ENCODE results near the gene SLC9A3. TPM values are rescaled to one million over a fixed set of nuclear protein-coding genes. Genes with fewer than 3 reads are reported as not detected.

SLC9A3 gene
- total and polyA plus RNA-seq, 2 experiments from 2014 or later, result 1.2 to 1.7 TPM

DNA sequence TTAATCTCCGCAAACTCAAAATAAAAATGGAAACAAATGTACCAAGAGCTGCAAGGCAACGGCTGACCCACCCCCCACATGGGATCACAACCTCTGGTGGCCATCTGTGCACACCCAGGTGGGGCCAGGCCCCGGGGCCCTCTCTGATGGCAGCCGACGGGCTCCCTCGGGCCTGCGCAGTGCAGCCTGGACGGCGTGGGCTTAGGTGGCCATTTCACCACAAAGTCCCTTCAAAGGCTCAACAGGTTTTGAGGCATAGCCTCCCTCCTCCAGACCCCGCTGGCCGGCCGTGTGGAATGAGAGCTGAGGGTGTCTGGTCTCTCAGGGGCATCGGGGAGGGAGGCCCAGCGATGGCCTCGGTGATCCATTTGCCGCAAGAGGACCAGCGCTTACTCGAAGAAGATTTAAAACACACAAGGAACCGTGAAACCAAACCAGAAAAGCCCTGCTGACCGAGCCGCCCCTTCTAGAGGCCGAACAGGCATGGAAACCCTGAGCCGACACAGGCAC, 45.2 kb upstream of the SLC9A3 start:
- no peak overlapping the region for H3K27ac ChIP-seq
- in situ Hi-C loops (cut with MboI), result no loop called here
- H3F3A ChIP-seq (ENCODE audit: insufficient read depth), result no peaks in the 10 kb centered on the region; the same call in 1 of the 2 replicates
- no peaks in the 10 kb centered on the region for H3K9me3 ChIP-seq (ENCODE audit: low read depth)
- H3K4me1 ChIP-seq (ENCODE audit: insufficient read depth), result no peaks in the 10 kb centered on the region
- H3K4me3 ChIP-seq, result no peak overlapping the region
- no peaks in the 10 kb centered on the region for H3K9me2 ChIP-seq (ENCODE audit: insufficient read depth)
- TF ChIP-seq EZH2 (IDR thresholded peaks at IDR 0.05; ENCODE audit: insufficient read depth, poor library complexity, severe bottlenecking), result no peak
- no peak for TF ChIP-seq EZH2phosphoT487 (IDR thresholded peaks at IDR 0.05; ENCODE audit: insufficient read depth, low read depth)
- H3K27me3 ChIP-seq (replicated peaks; ENCODE audit: insufficient read depth), result peaks cover 19% of the 10 kb centered on the region
- no peaks in the 10 kb centered on the region for H3K36me3 ChIP-seq (ENCODE audit: low read depth)
- H2AFZ ChIP-seq, result no peak overlapping the region
- WGBS, 2 experiments (ENCODE audit: low coverage in 1 of 2, low lambda C conversion rate in 2 of 2, missing lambda C conversion rate in 2 of 2), result 53 to 54% methylated on average over 22 to 23 of the region's 23 CpGs
- H3K4me2 ChIP-seq (ENCODE audit: unreplicated experiment), result no peak overlapping the region
- no peaks in the 10 kb centered on the region for H4K20me1 ChIP-seq (ENCODE audit: insufficient read depth)
- DNase-seq, result no peak
- no peaks in the 10 kb centered on the region for H3K79me2 ChIP-seq (ENCODE audit: insufficient read depth)
- no peak overlapping the region for H3K9ac ChIP-seq

DNA sequence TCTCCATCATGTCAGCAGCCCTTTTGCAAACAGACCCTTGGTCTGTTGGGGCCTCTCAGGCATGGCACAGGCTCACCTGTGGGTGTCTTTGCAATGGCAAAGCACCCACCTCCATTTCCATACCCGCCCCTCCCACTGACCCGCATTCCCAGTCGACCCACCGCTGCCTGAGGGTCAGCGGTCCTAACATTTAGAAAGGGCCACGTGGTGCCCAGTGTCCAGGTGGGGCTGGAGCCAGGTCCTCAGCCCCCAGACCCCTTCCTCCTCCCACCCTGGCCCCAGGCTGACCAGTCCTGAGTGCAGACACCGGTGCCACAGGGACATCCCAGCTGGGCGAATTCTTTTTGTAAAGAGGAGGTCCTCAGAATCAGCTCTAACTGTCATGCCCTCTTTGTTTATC, 44.6 kb upstream of the SLC9A3 start:
- Histone ChIP-seq H3K9me2 (ENCODE audit: insufficient read depth) (no peaks in the 10 kb centered on the region), H3K4me1 (ENCODE audit: insufficient read depth) (no peaks in the 10 kb centered on the region), H3K27ac (no peak overlapping the region), H3K79me2 (ENCODE audit: insufficient read depth) (no peaks in the 10 kb centered on the region), H3F3A (ENCODE audit: insufficient read depth) (no peaks in the 10 kb centered on the region; the same call in 1 of the 2 replicates), H2AFZ (no peak overlapping the region), H3K9me3 (ENCODE audit: low read depth) (no peaks in the 10 kb centered on the region), H3K4me2 (ENCODE audit: unreplicated experiment) (no peak overlapping the region), H3K27me3 (replicated peaks; ENCODE audit: insufficient read depth) (peaks cover 13% of the 10 kb centered on the region), H4K20me1 (ENCODE audit: insufficient read depth) (no peaks in the 10 kb centered on the region), H3K4me3 (no peak overlapping the region), H3K9ac (no peak overlapping the region), H3K36me3 (ENCODE audit: low read depth) (no peaks in the 10 kb centered on the region)
- 76 to 88% methylated on average over 4 to 8 of the region's 8 CpGs for WGBS, 2 experiments (ENCODE audit: low coverage in 1 of 2, low lambda C conversion rate in 2 of 2, missing lambda C conversion rate in 2 of 2)
- no peak for TF ChIP-seq EZH2phosphoT487 (IDR thresholded peaks at IDR 0.05; ENCODE audit: insufficient read depth, low read depth)
- TF ChIP-seq EZH2 (IDR thresholded peaks at IDR 0.05; ENCODE audit: insufficient read depth, poor library complexity, severe bottlenecking), result no peak
- in situ Hi-C loops (cut with MboI), result no loop called here
- no peak for DNase-seq

DNA sequence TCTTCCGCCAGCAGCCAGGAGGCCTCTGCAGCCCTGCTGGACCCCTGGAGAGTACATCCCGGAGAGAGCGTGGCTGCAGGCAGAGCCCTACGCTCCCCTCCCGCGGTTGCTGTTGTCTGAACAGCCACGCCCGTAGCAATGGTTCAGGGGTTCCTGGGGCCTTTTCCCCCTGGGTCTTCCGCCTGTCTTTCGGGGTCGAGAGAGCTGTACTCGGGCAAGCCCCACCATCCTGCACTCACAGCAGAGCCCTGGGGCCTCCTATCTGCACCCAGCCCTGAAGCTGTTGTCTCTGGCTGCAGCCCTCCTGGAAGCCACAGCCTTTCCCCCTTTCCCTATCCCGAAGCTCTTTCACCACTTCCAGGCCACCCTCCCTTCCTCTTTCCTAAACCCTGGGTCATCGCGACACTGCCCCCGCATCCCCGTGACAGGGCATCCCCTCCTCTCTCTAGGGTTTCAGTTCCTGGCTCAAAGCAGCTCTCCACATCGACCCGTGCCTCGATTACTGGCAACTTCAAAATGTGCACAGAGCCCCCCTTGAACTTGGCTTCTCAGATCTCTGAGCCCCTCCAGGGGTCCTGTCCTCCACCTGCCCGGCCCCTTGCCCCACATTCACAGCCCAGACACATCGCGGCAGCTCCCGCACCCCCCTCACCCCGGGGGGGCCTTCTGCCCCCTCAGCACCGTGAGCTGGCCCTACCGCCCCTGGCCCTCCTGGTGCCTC, 44.0 kb upstream of the SLC9A3 start:
- Histone ChIP-seq H4K20me1 (ENCODE audit: insufficient read depth) (no peaks in the 10 kb centered on the region), H3K9ac (no peak overlapping the region), H2AFZ (no peak overlapping the region), H3K4me3 (no peak overlapping the region), H3K27me3 (replicated peaks; ENCODE audit: insufficient read depth) (peaks cover 8% of the 10 kb centered on the region), H3K4me2 (ENCODE audit: unreplicated experiment) (no peak overlapping the region), H3K79me2 (ENCODE audit: insufficient read depth) (no peaks in the 10 kb centered on the region), H3K9me3 (ENCODE audit: low read depth) (no peaks in the 10 kb centered on the region), H3K36me3 (ENCODE audit: low read depth) (no peaks in the 10 kb centered on the region), H3K9me2 (ENCODE audit: insufficient read depth) (no peaks in the 10 kb centered on the region), H3K27ac (no peak overlapping the region), H3F3A (ENCODE audit: insufficient read depth) (no peaks in the 10 kb centered on the region; the same call in 1 of the 2 replicates), H3K4me1 (ENCODE audit: insufficient read depth) (no peaks in the 10 kb centered on the region)
- WGBS, 2 experiments (ENCODE audit: low coverage in 1 of 2, low lambda C conversion rate in 2 of 2, missing lambda C conversion rate in 2 of 2), result 48 to 49% methylated on average over 23 to 27 of the region's 27 CpGs
- in situ Hi-C loops (cut with MboI), result no loop called here
- TF ChIP-seq EZH2 (IDR thresholded peaks at IDR 0.05; ENCODE audit: insufficient read depth, poor library complexity, severe bottlenecking) (no peak), EZH2phosphoT487 (IDR thresholded peaks at IDR 0.05; ENCODE audit: insufficient read depth, low read depth) (no peak)
- DNase-seq, result no peak

DNA sequence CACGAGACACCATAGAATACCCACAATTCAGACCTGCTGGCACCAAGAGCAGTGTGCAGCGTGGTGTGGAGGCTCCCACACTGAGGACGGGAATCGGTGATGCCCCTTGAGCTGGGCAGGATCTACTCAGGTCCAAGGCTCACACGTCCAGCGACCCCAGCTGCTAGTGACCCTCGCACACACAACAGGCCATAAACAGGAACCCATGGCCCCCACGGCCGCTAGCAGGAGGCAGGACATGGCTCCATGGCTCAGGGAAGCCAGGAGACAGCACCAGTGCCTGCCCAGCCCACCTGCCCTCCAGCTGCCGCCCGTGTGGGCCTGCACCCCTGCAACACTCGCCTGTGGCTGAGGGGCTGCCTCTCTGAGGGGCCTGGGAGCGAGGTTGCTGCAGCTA, 43.4 kb upstream of the SLC9A3 start:
- in situ Hi-C loops (cut with MboI), result no loop called here
- peaks cover 4% of the 10 kb centered on the region for H3K27me3 ChIP-seq (replicated peaks; ENCODE audit: insufficient read depth)
- H3K36me3 ChIP-seq (ENCODE audit: low read depth), result no peaks in the 10 kb centered on the region

More for the DNA sequence above, 43.4 kb upstream of the SLC9A3 start:
- H4K20me1 ChIP-seq (ENCODE audit: insufficient read depth), result no peaks in the 10 kb centered on the region
- H3K9ac ChIP-seq, result no peak overlapping the region
- H3K27ac ChIP-seq, result no peak overlapping the region
- H3K4me1 ChIP-seq (ENCODE audit: insufficient read depth), result no peaks in the 10 kb centered on the region
- no peaks in the 10 kb centered on the region for H3K9me3 ChIP-seq (ENCODE audit: low read depth)
- no peak overlapping the region for H3K4me2 ChIP-seq (ENCODE audit: unreplicated experiment)
- no peaks in the 10 kb centered on the region for H3K9me2 ChIP-seq (ENCODE audit: insufficient read depth)
- DNase-seq, result no peak
- H3F3A ChIP-seq (ENCODE audit: insufficient read depth), result no peaks in the 10 kb centered on the region; the same call in 1 of the 2 replicates
- H3K4me3 ChIP-seq, result no peak overlapping the region
- H2AFZ ChIP-seq, result no peak overlapping the region
- H3K79me2 ChIP-seq (ENCODE audit: insufficient read depth), result no peaks in the 10 kb centered on the region
- WGBS, 2 experiments (ENCODE audit: low coverage in 1 of 2, low lambda C conversion rate in 2 of 2, missing lambda C conversion rate in 2 of 2), result 41 to 46% methylated on average over 13 of the region's 13 CpGs
- TF ChIP-seq EZH2phosphoT487 (IDR thresholded peaks at IDR 0.05; ENCODE audit: insufficient read depth, low read depth), result no peak
- TF ChIP-seq EZH2 (IDR thresholded peaks at IDR 0.05; ENCODE audit: insufficient read depth, poor library complexity, severe bottlenecking), result no peak

Measured in GM23248 (cell line).